ENCODE data around the gene KRT86.

- no peak for TF ChIP-seq CTCF (conservative IDR thresholded peaks at IDR 0.05)
- no peak for TF ChIP-seq EZH2 (IDR thresholded peaks at IDR 0.05; ENCODE audit: low read depth)
Measured at GRCh38 chr12:52346593-52346992, 72.1 kb downstream of the KRT86 start.

All from PC-9 (cell line).